GM18867 (cell line): ENCODE data around the gene NCAPD2.
A peak's percentile ranks its signal among the peaks of the same experiment; 100 is the strongest.

Experiments used
- ATAC-seq: cut with Tn5 transposase; IDR thresholded peaks from one replicate; pipeline ENCODE4 v1.9.1; 2021; ENCODE audit warnings: mild to moderate bottlenecking, moderate library complexity; ENCODE audit not compliant: unreplicated experiment

The NCAPD2 gene, protein sequence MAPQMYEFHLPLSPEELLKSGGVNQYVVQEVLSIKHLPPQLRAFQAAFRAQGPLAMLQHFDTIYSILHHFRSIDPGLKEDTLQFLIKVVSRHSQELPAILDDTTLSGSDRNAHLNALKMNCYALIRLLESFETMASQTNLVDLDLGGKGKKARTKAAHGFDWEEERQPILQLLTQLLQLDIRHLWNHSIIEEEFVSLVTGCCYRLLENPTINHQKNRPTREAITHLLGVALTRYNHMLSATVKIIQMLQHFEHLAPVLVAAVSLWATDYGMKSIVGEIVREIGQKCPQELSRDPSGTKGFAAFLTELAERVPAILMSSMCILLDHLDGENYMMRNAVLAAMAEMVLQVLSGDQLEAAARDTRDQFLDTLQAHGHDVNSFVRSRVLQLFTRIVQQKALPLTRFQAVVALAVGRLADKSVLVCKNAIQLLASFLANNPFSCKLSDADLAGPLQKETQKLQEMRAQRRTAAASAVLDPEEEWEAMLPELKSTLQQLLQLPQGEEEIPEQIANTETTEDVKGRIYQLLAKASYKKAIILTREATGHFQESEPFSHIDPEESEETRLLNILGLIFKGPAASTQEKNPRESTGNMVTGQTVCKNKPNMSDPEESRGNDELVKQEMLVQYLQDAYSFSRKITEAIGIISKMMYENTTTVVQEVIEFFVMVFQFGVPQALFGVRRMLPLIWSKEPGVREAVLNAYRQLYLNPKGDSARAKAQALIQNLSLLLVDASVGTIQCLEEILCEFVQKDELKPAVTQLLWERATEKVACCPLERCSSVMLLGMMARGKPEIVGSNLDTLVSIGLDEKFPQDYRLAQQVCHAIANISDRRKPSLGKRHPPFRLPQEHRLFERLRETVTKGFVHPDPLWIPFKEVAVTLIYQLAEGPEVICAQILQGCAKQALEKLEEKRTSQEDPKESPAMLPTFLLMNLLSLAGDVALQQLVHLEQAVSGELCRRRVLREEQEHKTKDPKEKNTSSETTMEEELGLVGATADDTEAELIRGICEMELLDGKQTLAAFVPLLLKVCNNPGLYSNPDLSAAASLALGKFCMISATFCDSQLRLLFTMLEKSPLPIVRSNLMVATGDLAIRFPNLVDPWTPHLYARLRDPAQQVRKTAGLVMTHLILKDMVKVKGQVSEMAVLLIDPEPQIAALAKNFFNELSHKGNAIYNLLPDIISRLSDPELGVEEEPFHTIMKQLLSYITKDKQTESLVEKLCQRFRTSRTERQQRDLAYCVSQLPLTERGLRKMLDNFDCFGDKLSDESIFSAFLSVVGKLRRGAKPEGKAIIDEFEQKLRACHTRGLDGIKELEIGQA (N-terminal part only)

DNA sequence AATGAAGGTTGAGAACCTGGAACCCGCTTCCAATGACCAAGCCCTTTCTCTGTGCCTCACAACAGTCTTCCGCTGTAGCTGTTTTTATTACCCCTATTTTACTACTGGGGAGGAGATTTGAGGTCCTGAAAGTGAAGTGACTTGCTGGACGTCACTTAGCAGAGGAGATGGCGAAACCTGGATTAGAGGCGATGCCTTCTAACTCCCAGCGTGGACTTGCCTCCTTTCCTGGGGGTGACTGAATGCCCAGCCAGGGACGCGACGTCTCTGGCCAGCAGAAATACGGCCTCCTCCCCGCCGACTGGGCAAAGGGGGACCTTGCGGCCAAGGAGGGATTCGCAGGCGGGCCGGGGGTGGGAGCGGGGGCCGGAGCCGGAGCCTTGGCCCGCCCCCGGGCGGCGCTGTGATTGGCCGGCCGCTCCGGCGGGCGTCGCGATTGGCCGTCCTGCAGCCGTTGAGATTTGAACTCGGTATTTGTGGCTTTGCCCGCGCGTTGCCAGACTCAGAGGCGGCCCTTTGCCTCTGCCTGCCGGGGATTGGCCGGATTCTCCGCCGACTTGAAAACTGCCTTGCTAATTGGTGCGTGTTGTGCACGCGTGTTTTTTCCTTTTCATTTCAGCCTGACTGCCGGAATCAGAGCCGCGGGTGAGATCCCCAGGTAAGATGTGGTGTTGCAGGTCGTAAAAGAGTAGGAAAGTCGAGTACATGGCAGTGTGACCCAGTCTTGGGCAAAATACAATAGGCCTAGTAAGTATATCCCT is at the start of gene NCAPD2:
Gene NCAPD2, plus strand, starts transcription at position 606 of the 761 bp plus-strand sequence. CDS start 997 bp downstream, outside the sequence.
- peak; percentile 82 for ATAC-seq

DNA sequence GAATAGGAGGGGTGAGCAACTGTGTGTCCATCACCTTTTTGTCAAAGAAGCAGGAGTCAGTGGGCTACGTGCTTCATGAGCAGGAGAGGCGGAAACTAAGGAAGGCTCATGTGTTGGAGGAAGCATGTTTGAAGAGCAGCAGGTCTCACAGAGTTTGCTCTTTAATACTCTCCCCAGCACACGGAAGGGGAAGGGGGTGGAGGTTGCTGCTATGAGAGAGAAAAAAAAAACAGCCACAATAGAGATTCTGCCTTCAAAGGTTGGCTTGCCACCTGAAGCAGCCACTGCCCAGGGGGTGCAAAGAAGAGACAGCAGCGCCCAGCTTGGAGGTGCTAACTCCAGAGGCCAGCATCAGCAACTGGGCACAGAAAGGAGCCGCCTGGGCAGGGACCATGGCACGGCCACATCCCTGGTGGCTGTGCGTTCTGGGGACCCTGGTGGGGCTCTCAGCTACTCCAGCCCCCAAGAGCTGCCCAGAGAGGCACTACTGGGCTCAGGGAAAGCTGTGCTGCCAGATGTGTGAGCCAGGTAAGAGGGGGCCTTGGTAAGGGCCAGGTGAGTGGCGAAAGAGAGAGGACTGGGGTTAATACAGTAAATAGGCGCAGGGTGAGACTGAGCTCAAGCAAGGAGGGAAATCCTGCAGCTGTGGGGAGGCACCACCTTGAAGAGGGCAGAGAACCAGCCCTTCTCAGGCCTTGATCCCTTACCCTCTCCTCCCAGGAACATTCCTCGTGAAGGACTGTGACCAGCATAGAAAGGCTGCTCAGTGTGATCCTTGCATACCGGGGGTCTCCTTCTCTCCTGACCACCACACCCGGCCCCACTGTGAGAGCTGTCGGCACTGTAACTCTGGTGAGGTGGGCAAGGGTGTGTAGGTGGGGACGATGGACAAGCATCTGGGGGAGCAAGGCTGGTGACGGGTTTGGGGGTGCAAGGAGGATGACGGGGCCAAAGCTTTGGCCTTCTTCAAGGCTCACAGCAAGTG is 48.9 kb upstream of the NCAPD2 start, which contains the start of gene CD27:
Gene CD27, plus strand, starts transcription at position 252 of the 985 bp plus-strand sequence. Its CDS starts 141 bp downstream, at position 393.
- no peak for ATAC-seq

DNA sequence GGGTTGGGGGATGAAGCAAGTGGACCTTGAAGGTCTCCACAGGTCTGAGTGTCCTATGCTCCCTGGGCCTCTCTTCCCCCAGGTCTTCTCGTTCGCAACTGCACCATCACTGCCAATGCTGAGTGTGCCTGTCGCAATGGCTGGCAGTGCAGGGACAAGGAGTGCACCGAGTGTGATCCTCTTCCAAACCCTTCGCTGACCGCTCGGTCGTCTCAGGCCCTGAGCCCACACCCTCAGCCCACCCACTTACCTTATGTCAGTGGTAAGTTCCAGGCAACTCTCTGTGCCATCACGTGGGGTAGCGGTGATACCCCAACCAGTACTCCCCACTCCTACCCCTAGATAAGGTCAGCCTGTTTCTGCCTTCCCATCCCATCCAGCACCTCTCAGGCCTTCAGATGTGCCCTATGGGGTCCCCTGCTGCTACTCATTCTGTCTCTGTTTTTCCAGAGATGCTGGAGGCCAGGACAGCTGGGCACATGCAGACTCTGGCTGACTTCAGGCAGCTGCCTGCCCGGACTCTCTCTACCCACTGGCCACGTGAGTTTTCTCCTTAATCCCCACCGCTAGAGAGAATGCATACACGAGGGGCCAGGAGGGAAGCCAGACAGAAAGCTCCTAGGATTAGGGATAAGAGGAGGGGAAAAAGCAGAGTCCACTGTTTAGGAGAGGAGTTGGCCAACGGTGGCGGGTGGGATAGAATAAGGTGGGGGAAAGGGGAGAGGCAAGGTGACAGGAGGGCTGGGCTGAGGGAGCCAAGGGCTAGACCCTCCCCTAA is 43.6 kb upstream of the NCAPD2 start:
- no peak for ATAC-seq

DNA sequence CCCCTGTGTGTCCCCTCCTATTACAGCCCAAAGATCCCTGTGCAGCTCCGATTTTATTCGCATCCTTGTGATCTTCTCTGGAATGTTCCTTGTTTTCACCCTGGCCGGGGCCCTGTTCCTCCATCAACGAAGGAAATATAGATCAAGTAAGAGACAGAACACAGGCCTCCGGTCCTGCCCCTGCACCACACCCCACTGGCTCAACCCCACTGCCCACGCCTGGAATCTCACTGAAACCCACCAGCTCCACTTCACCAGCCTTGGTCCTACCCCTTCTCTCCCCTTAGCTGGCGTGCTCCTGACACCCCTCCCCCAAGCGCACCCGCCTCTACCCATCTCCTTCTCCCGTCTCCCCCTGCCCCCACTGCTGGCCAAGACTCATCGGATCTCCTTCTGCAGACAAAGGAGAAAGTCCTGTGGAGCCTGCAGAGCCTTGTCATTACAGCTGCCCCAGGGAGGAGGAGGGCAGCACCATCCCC is 43.0 kb upstream of the NCAPD2 start:
- ATAC-seq: no peak

DNA sequence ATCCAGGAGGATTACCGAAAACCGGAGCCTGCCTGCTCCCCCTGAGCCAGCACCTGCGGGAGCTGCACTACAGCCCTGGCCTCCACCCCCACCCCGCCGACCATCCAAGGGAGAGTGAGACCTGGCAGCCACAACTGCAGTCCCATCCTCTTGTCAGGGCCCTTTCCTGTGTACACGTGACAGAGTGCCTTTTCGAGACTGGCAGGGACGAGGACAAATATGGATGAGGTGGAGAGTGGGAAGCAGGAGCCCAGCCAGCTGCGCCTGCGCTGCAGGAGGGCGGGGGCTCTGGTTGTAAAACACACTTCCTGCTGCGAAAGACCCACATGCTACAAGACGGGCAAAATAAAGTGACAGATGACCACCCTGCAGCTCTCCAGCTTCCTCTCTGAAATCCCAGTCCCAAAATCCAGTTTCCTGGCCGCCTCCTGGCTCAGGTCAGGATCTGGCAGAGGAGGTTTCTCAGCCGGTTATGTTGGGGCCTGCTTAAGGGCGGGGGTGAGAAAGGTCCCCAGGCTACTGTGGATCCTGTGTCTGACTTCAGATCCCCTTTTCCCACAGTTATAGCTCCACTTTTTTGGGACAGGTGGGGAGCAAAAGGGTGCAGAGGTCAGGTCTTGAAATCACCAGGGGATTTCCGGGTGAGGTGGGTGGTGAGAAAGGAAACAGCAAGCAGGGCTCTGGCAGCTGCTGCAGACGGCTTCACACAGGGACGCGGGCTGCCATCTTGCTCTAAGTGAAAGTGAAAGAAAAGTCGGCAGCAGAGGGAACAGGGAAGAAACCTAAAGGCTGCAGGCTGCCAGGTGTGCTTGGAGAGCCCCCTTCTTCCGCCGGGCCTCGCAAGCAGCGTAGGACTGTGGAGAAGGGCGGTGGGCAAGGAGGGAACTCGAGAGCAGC is 42.3 kb upstream of the NCAPD2 start, which contains the start of gene TAPBPL:
Gene TAPBPL, plus strand, starts transcription at position 695 of the 897 bp plus-strand sequence. CDS start 207 bp downstream, outside the sequence.
- peak; percentile 66 for ATAC-seq

DNA sequence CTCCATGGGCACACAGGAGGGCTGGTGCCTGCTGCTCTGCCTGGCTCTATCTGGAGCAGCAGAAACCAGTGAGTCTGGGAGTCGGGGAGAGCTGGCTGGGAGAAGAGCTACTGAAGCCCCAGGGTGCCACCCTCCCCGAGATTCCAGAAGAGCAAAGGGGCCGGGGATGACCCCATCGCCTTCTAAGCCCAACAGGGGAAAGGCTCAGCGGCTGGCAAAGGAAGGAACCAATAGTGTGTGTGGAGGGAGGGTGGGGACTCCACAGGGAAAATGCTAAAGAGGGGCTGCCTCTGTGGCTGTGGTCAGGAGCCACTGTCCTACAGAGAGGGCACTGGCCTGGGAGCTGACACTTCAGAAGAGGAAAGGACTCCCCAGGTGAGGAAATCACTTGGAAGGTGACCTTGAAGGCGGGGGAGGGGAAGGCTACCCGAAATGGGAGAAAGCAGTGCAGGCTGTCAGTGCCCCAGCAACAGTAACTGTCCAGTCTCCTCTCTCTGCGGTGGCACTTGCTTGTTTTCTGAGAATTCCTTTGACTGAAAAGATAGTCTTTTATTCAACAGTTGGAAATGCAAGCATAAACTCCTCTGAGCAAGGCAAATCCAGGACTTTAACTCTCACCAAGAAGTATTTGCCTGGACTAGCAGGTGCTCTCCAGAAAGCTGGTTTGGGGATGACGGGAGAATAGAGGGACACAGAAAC is 41.5 kb upstream of the NCAPD2 start:
- no peak for ATAC-seq

DNA sequence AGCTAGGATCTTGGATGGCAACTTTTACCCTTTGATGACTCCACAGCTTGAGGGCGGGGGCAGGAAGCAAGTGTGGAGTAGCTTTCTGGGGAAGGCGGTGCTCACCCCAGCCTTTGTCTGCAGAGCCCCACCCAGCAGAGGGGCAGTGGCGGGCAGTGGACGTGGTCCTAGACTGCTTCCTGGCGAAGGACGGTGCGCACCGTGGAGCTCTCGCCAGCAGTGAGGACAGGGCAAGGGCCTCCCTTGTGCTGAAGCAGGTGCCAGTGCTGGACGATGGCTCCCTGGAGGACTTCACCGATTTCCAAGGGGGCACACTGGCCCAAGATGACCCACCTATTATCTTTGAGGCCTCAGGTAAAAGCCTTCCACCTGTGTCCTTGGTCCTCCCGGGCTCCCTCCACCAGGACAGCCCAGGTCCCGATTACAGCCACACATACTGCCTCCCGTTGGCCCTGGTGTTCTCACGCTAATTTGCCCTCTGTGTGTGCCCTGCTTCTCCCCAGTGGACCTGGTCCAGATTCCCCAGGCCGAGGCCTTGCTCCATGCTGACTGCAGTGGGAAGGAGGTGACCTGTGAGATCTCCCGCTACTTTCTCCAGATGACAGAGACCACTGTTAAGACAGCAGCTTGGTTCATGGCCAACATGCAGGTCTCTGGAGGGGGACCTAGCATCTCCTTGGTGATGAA is 40.8 kb upstream of the NCAPD2 start:
- no peak for ATAC-seq

DNA sequence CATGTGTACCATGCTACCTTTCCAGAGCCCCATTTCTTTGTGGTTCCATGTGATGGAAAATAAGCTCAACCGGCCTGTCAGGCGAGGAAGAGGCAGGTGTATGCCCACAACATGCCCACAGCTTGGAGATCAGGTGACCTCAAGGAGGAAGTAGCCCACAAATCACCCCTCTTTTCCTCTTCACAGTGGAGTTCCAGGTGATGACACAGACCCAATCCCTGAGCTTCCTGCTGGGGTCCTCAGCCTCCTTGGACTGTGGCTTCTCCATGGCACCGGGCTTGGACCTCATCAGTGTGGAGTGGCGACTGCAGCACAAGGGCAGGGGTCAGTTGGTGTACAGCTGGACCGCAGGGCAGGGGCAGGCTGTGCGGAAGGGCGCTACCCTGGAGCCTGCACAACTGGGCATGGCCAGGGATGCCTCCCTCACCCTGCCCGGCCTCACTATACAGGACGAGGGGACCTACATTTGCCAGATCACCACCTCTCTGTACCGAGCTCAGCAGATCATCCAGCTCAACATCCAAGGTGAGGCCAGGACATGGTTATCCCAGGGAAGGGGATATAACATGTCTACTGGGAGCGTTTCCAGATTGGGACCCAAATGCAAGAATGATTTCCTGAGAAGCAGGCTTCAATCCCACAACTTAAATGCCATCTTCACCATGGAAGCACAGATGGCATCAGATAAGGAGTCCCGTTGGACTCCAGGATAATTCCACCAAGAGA is 36.5 kb upstream of the NCAPD2 start:
- no peak for ATAC-seq

DNA sequence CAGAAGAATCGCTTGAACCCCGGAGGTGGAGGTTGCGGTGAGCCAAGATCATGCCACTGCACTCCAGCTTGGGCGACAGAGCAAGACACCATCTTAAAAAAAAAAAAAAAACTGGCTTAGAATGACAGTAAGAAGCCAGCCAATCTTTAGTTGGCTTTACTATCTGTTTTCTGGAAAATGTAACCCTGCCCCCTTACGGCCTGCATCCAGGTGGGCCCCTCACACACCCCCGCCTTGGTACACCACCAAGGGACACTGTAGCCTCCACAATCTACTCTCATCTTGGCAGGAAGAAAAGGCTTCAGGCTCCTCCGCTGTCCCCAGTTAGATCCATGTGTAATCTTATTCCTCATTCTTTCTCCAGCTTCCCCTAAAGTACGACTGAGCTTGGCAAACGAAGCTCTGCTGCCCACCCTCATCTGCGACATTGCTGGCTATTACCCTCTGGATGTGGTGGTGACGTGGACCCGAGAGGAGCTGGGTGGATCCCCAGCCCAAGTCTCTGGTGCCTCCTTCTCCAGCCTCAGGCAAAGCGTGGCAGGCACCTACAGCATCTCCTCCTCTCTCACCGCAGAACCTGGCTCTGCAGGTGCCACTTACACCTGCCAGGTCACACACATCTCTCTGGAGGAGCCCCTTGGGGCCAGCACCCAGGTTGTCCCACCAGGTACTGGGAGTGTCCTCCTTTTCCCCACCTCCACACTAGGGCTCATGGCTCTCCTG is 35.5 kb upstream of the NCAPD2 start:
- no peak for ATAC-seq

DNA sequence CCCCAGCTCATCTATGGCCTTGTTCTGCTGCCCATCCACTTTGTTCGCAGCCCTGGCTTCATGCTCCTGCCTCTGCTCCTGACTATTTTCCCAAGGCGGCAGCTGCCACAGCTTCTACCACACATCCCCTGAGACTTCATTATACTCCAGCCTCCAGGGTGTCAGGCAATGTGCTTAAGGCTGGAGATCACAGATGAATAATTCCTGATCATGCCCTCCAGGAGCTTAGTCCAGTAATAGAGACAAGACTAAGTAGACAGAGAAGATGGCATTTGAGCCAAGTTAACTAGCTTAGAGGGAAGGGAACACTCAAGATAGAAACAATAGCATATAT is 34.9 kb upstream of the NCAPD2 start:
- ATAC-seq: no peak

DNA sequence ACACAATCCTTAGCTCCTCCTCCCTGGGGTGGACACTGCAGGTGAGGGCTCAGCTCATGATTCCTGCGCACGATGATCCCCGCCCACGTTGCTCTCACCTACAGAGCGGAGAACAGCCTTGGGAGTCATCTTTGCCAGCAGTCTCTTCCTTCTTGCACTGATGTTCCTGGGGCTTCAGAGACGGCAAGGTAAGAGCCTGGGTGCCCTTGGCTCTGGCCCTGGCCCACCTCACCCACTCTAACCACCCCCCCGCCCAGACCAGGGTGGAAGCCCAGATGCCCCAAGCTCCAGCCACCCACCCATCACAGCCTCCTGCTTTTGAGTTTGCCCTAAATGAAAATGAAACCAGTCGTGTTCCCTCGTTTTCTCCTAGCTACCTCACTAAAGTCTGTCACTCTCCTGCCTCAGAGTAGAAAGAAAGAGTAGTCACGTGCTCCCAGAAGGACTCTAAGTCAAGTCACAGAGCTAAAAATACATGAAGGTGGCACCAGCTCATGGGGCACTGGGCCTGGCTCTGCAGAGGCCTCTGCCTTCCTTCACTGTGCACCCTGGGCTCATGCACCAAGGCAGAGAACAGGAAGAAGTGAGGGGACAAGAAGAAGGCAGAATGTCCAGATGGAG is 33.0 kb upstream of the NCAPD2 start:
- no peak for ATAC-seq

DNA sequence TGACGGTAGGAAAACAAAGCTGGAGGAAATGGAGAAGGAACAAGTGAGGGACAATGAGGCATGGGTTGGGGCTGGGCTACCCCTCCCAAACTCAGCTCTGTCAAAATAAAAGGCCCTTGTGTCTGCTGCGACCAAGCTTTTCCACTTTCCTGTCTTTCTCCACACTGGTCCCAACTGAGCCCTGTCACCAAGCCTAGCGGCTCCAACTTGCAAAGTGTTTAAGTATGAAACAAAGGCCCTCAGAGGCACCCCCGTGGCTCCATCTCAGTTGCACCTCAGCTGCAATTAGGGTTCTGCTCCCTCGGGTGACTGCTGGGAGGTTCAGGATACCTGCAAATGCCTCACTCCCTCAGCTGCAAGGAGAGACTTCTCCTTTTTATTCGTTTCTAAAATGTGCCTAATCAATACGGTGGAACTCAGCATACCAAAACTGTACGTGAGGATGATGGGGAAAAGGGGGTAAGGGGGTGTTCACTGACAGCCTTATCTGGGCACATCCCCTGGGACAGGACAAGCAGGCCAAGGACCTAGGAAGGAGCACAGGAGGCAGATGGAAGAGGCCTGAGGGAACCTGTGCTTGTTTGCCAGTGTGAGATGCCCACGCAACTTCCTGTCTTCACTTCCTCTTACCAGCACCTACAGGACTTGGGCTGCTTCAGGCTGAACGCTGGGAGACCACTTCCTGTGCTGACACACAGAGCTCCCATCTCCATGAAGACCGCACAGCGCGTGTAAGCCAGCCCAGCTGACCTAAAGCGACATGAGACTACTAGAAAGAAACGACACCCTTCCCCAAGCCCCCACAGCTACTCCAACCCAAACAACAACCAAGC is 32.3 kb upstream of the NCAPD2 start:
- ATAC-seq: peak; percentile 69
